Ectodermal cell (in vitro differentiated cells): Measurements from ENCODE around the gene ARL15. TPM values are rescaled to one million over a fixed set of nuclear protein-coding genes. Genes with fewer than 3 reads are reported as not detected.
"Not testable (repeated sequence)": the region's sequence is repeated elsewhere in the genome, so short reads cannot be mapped to it uniquely, and the experiment has no call there.

Experiments used
- H3K27ac ChIP-seq: 2 replicates; pipeline ENCODE4 v1.7.0; 2013; ENCODE audit warnings: mild to moderate bottlenecking, low read depth, low read length; ENCODE audit not compliant: insufficient read depth, poor library complexity, severe bottlenecking
- H3K27me3 ChIP-seq: 2 replicates; pipeline ENCODE4 v1.7.0; 2013; ENCODE audit warnings: mild to moderate bottlenecking, low read length; ENCODE audit not compliant: insufficient read depth, control insufficient read depth, poor library complexity, severe bottlenecking
- H3K36me3 ChIP-seq: one replicate; pipeline ENCODE4 v1.7.0; 2013; ENCODE audit warnings: low read length; ENCODE audit not compliant: control insufficient read depth, insufficient read depth
- H3K4me1 ChIP-seq: one replicate; pipeline ENCODE4 v1.7.0; 2013; ENCODE audit warnings: low read length; ENCODE audit not compliant: control insufficient read depth, insufficient read depth
- H3K4me3 ChIP-seq: 2 replicates; pipeline ENCODE4 v1.7.0; 2013; ENCODE audit warnings: low read depth, low read length, control low read depth; ENCODE audit not compliant: insufficient read depth
- H3K9me3 ChIP-seq: 2 replicates; pipeline ENCODE4 v1.7.0; 2013; ENCODE audit warnings: mild to moderate bottlenecking, low read length, moderate library complexity; ENCODE audit not compliant: control insufficient read depth
- WGBS, 2 experiments: methylation state at CpG; one replicate each; pipeline ENCODE4 v1.1.7; 2013; ENCODE audit warnings: missing lambda C conversion rate in 2 of 2; 5-methylcytosine and 5-hydroxymethylcytosine counted together
- polyA plus RNA-seq, 4 experiments: library from polyadenylated mRNA; stranded (reverse); fragments of 50-300 nt; gene quantifications; one replicate each; pipeline ENCODE4 v1.2.3, GENCODE V29; 2013

Gene ARL15
- 27.1 TPM for polyA plus RNA-seq (2013, experiment 1 of 4)
- 28.7 TPM for polyA plus RNA-seq (2013, experiment 2 of 4)
- polyA plus RNA-seq (2013, experiment 3 of 4): 19.8 TPM
- 23.2 TPM for polyA plus RNA-seq (2013, experiment 4 of 4)

GRCh38 chr5:54310433-54311175, at the start of gene ARL15:
Gene ARL15 (minus strand): TSS chr5:54310573.
- H3K9me3 ChIP-seq: no peaks in the 10 kb centered on the region
- peak within 1 kb of the TSS; percentile 77 for H3K4me3 ChIP-seq
- WGBS, 2 experiments: 0% methylated on average over 50 of the region's 50 CpGs
- H3K27me3 ChIP-seq: peaks cover 18% of the 10 kb centered on the region
- peaks cover 4% of the 10 kb centered on the region for H3K4me1 ChIP-seq
- peak within 1 kb of the TSS; percentile 31 for H3K27ac ChIP-seq
- no peaks in the 10 kb centered on the region for H3K36me3 ChIP-seq

- no peak overlapping the region for H3K27ac ChIP-seq
- 42 to 55% methylated on average over 5 of the region's 5 CpGs for WGBS, 2 experiments
- H3K36me3 ChIP-seq: no peaks in the 10 kb centered on the region
- H3K4me3 ChIP-seq: no peak overlapping the region
- no peaks in the 10 kb centered on the region for H3K27me3 ChIP-seq
- no peaks in the 10 kb centered on the region for H3K9me3 ChIP-seq
- peaks cover 8% of the 10 kb centered on the region for H3K4me1 ChIP-seq
Observed at GRCh38 chr5:54360089-54360488, 49.7 kb upstream of the ARL15 start.

GRCh38 chr5:54357408-54358058, 47.2 kb upstream of the ARL15 start:
- Histone ChIP-seq H3K9me3 (peaks cover 2% of the 10 kb centered on the region), H3K27me3 (no peaks in the 10 kb centered on the region), H3K4me1 (peaks cover 8% of the 10 kb centered on the region), H3K27ac (no peak overlapping the region), H3K36me3 (no peaks in the 10 kb centered on the region), H3K4me3 (no peak overlapping the region)
- WGBS, 2 experiments: 95 to 97% methylated on average over 4 of the region's 4 CpGs

GRCh38 chr5:54353933-54354564, 43.7 kb upstream of the ARL15 start:
- H3K27ac ChIP-seq, H3K27me3 ChIP-seq, H3K36me3 ChIP-seq, H3K4me3 ChIP-seq, H3K9me3 ChIP-seq, H3K4me1 ChIP-seq: not testable (repeated sequence)

- H3K27ac ChIP-seq, H3K27me3 ChIP-seq, H3K9me3 ChIP-seq, H3K4me3 ChIP-seq, H3K36me3 ChIP-seq, H3K4me1 ChIP-seq: not testable (repeated sequence)
- WGBS, 2 experiments: 31 to 44% methylated on average over 1 of the region's 1 CpG
Observed at GRCh38 chr5:54352580-54352979, 42.2 kb upstream of the ARL15 start.

GRCh38 chr5:54347221-54347865, 37.0 kb upstream of the ARL15 start:
- Histone ChIP-seq H3K4me3 (no peak overlapping the region), H3K36me3 (no peaks in the 10 kb centered on the region), H3K27ac (no peak overlapping the region), H3K4me1 (no peaks in the 10 kb centered on the region), H3K27me3 (no peaks in the 10 kb centered on the region), H3K9me3 (peaks cover 3% of the 10 kb centered on the region)
- 70 to 71% methylated on average over 5 of the region's 5 CpGs for WGBS, 2 experiments

- Histone ChIP-seq H3K4me3 (no peak overlapping the region), H3K4me1 (no peaks in the 10 kb centered on the region), H3K27me3 (no peaks in the 10 kb centered on the region), H3K36me3 (no peaks in the 10 kb centered on the region), H3K9me3 (peaks cover 3% of the 10 kb centered on the region), H3K27ac (no peak overlapping the region)
Observed at GRCh38 chr5:54344653-54345052, 34.3 kb upstream of the ARL15 start.

- H3K4me3 ChIP-seq: no peak overlapping the region
- H3K9me3 ChIP-seq: no peaks in the 10 kb centered on the region
- no peaks in the 10 kb centered on the region for H3K4me1 ChIP-seq
- no peak overlapping the region for H3K27ac ChIP-seq
- no peaks in the 10 kb centered on the region for H3K27me3 ChIP-seq
- H3K36me3 ChIP-seq: no peaks in the 10 kb centered on the region
- WGBS, 2 experiments: 83 to 98% methylated on average over 2 of the region's 2 CpGs
Observed at GRCh38 chr5:54341971-54342370, 31.6 kb upstream of the ARL15 start.

- no peaks in the 10 kb centered on the region for H3K36me3 ChIP-seq
- H3K9me3 ChIP-seq: no peaks in the 10 kb centered on the region
- no peak overlapping the region for H3K27ac ChIP-seq
- no peak overlapping the region for H3K4me3 ChIP-seq
- 45 to 85% methylated on average over 2 to 3 of the region's 4 CpGs for WGBS, 2 experiments
- H3K27me3 ChIP-seq: no peaks in the 10 kb centered on the region
- H3K4me1 ChIP-seq: no peaks in the 10 kb centered on the region
Observed at GRCh38 chr5:54337523-54337922, 27.1 kb upstream of the ARL15 start.

GRCh38 chr5:54332720-54333119, 22.3 kb upstream of the ARL15 start:
- no peaks in the 10 kb centered on the region for H3K36me3 ChIP-seq
- no peak overlapping the region for H3K27ac ChIP-seq
- WGBS, 2 experiments: 82 to 100% methylated on average over 1 of the region's 1 CpG
- H3K4me1 ChIP-seq: no peaks in the 10 kb centered on the region
- no peaks in the 10 kb centered on the region for H3K27me3 ChIP-seq
- H3K9me3 ChIP-seq: no peaks in the 10 kb centered on the region
- no peak overlapping the region for H3K4me3 ChIP-seq
